Measurements from ENCODE around the gene POMZP3.
A peak's percentile ranks its signal among the peaks of the same experiment; 100 is the strongest.
"Not testable (repeated sequence)": the region's sequence is repeated elsewhere in the genome, so short reads cannot be mapped to it uniquely, and the experiment has no call there.

Gene POMZP3

GRCh38 chr7:76588586-76588985 is 38.5 kb downstream of the POMZP3 start:
- DNase-seq (ENCODE audit: low read depth in 4 of 4, low spot score in 1 of 4), result not testable (repeated sequence)

- DNase-seq (ENCODE audit: low read depth in 4 of 4, low spot score in 1 of 4), result not testable (repeated sequence)
Measured at GRCh38 chr7:76586585-76587315, 40.3 kb downstream of the POMZP3 start.

DNA sequence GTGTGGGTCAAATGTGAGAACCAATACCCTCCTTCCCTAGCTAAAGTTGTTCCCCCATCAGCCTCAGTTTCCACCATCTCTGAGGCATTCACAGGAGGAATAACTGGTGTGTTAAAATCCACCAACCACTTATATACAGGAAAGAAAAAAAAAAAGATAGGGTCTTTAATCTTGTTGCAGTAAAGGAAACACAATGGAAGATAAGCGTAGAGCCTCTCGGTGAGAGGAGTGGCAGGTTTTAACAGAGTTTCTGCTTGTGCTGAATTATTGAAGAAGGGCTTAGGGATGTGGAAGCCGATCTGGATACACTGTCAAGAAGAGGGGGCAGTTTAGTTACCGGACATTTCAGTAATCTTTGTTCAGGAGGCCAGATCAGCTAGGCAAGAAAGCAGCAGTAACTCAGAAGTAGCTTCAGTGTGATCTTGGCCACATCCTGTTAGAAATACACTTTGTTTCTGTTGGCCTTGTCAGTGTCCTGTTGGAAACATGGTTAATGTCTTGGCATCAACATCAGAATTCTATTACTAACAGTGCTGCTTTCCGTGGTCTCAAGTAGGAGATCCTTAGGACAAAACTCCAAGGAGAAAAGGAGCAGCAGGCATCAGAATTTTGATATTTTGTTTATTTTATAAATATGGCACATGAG is 43.3 kb downstream of the POMZP3 start:
- DNase-seq (ENCODE audit: low read depth in 4 of 4, low spot score in 1 of 4), result not testable (repeated sequence)

DNA sequence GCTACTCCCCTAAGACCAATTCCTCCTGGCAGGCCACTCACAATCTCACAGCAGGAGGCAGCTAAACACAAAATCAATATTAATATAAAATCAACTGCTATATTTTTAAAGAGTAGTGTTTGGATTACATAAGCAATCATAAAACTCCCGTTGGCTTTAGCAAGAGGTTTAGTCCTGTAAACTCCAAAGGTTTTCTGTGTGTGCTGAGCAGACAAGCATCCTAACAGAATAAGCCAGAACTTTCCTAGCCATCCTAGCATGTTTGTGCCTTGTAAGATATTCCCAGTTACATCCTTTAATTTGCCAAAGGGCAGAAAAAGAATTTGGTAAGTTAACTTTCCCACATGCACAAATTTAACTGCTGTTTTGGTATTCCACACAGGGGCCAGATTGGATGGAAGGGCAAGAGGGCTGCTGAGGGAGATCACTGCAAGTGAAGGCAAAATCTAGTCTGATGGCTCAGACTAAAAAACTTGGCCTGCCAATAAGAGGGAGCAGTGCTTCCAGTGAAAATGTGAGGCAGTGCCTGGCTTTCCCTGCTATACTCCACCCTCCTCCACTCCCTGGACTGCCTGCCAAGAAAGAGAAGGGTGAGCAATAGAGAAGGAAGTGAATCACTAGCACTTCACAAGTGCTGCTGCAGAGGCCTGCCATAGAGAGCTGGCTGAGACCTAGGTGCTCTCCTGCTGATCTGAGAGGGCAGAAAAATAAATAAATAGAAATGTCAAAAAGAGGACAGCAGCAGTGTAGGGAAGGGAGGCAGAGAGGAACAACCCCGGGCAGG is 44.0 kb downstream of the POMZP3 start:
- peak in 2 of 4 experiments; percentile 8 to 10 for DNase-seq (ENCODE audit: low read depth in 4 of 4, low spot score in 1 of 4)

GRCh38 chr7:76575919-76576655 is 51.0 kb downstream of the POMZP3 start:
- DNase-seq (ENCODE audit: low read depth in 4 of 4, low spot score in 1 of 4), result not testable (repeated sequence)

GRCh38 chr7:76575431-76575830 is 51.6 kb downstream of the POMZP3 start:
- DNase-seq (ENCODE audit: low read depth in 4 of 4, low spot score in 1 of 4), result not testable (repeated sequence)

DNA sequence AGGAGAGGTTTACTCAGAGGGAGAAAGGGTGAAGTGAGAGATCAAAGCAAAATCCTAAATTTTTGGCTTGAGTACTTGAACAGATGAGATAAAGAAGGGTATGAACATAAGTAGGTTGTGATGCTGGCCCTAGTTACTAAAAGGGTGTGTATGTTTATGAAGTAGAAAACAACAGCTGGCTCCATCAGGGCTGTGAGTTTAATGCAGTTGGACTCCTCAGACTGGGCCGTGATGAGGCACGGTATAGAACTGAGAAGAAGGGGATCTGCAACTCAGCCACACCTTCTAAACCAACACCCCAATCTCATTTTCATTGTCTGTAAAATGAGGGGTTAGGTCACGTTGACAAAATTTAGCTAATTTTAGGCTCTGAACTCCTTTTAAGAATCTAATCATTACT is 54.8 kb downstream of the POMZP3 start:
- DNase-seq (ENCODE audit: low read depth in 4 of 4, low spot score in 1 of 4), result not testable (repeated sequence)

DNA sequence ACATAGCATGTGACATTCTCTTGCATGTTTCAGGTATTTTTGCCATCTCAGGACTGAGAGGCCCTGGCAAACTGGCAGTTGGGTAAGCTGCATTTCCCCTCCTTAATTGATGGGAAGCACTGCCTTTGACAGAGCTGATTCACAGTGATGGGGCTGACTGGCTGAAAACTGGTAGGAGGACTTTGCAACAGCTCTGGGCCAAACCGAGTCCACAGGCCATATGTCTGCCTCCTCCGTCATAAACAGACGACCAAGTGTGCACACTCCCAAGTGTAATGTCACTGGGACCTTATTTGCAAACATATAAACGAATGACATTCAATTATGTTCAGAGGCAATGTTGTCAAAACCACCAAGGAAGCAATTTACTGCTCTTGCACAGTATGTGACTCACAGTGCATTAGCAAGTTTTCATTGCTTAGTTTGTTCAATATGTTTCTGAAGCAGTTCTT is 56.7 kb downstream of the POMZP3 start:
- not testable (repeated sequence) for DNase-seq (ENCODE audit: low read depth in 4 of 4, low spot score in 1 of 4)

DNA sequence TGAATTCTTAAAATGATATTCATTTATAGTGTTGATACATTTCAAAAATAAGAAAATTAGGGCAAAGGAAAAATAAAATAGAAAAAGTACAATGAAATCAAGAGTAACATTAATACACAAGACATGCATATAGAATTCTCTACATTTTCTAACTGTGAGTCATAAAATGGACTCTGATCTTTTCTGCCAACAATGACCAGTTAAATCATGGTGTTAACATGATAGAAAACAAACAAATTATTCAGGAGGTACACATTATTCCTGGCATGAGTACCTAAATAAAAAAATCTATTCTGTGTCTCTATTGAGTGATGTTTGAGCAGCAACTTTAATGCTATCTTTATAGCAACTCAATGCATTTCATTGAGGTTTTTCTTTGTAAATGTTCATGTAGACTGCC is 58.3 kb downstream of the POMZP3 start:
- DNase-seq (ENCODE audit: low read depth in 4 of 4, low spot score in 1 of 4), result not testable (repeated sequence)

- not testable (repeated sequence) for DNase-seq (ENCODE audit: low read depth in 4 of 4, low spot score in 1 of 4)
Measured at GRCh38 chr7:76567753-76568152, 59.3 kb downstream of the POMZP3 start.

GRCh38 chr7:76567311-76567710 is 59.8 kb downstream of the POMZP3 start:
- DNase-seq (ENCODE audit: low read depth in 4 of 4, low spot score in 1 of 4), result not testable (repeated sequence)

- DNase-seq (ENCODE audit: low read depth in 4 of 4, low spot score in 1 of 4), result not testable (repeated sequence)
Measured at GRCh38 chr7:76565001-76565400, 62.1 kb downstream of the POMZP3 start.

GRCh38 chr7:76561342-76561741 is 65.7 kb downstream of the POMZP3 start:
- DNase-seq (ENCODE audit: low read depth in 4 of 4, low spot score in 1 of 4), result not testable (repeated sequence)

DNA sequence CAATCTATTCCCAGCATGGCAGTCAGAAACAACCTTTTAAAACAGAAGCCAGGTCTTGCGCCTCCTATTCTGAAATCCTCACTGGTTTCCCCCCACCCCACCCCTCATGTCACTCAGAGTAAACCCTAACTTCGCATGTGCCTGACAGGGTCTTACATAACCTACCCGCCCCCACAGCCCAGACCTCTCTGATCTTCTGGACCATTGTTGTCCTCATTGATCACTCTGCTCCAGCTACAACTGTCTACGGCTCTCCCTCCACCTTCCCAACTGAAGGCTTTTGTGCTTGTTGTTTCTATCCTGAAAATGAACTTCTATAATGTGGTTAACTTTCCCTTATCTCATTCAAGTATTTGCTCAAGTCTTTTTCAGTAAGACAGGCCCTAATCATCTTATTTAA is 66.9 kb downstream of the POMZP3 start:
- not testable (repeated sequence) for DNase-seq (ENCODE audit: low read depth in 4 of 4, low spot score in 1 of 4)

Measured in stimulated activated CD4-positive, alpha-beta T cell treated with anti-CD3 and anti-CD28 coated beads, Interleukin-1b, Interleukin-23, amount 100 ng/mL, for 24 hours (primary cell).